Gastroesophageal sphincter (tissue), 4 donors: ENCODE results near the gene FAM168A. TPM values are rescaled to one million over a fixed set of nuclear protein-coding genes. Genes with fewer than 3 reads are reported as not detected.
"Not testable (repeated sequence)": the region's sequence is repeated elsewhere in the genome, so short reads cannot be mapped to it uniquely, and the experiment has no call there.

Experiments
- ATAC-seq: fragments of 150-250 bp; one replicate; pipeline ENCODE4 v1.9.1; 2016; ENCODE audit warnings: mild to moderate bottlenecking, moderate library complexity
- H3K27ac ChIP-seq, 4 donors: fragments of 200-600 bp; sonication (generic) in 3 of 4; 1 replicate in 3 of 4; 2 replicates in 1 of 4; pipeline ENCODE4 v1.5.1; 2016 to 2019
- H3K27me3 ChIP-seq: fragments of 200-600 bp; sonication (generic); one replicate; pipeline ENCODE4 v1.5.1; 2019
- H3K36me3 ChIP-seq, 2 donors: fragments of 200-600 bp; sonication (generic); one replicate each; pipeline ENCODE4 v1.5.1; 2019; ENCODE audit warnings: control low read depth in 1 of 2
- H3K4me1 ChIP-seq, 3 donors: fragments of 200-600 bp; sonication (generic); 1 replicate in 2 of 3; 2 replicates in 1 of 3; pipeline ENCODE4 v1.5.1; 2016 to 2019; ENCODE audit warnings: control low read depth in 2 of 3
- H3K4me3 ChIP-seq, 2 donors: fragments of 200-600 bp; sonication (generic); one replicate each; pipeline ENCODE4 v1.5.1; 2019; ENCODE audit warnings: mild to moderate bottlenecking in 1 of 2, moderate library complexity in 1 of 2
- H3K9me3 ChIP-seq, 3 donors: fragments of 200-600 bp; sonication (generic); one replicate each; pipeline ENCODE4 v1.5.1; 2017 to 2019; ENCODE audit warnings: control low read depth in 2 of 3
- EP300 ChIP-seq: sonication (generic); formaldehyde crosslinking; IDR thresholded peaks from one replicate; pipeline ENCODE4 v1.6.1; 2017; ENCODE audit warnings: antibody characterized with exemption, mild to moderate bottlenecking
- POLR2A ChIP-seq, 2 donors: fragments of 450-650 bp; IDR thresholded peaks; one replicate each; pipeline ENCODE4 v1.6.1; 2017; ENCODE audit warnings: antibody characterized with exemption in 2 of 2, mild to moderate bottlenecking in 2 of 2, moderate library complexity in 1 of 2
- POLR2AphosphoS5 ChIP-seq: sonication (generic); formaldehyde crosslinking; IDR thresholded peaks from one replicate; pipeline ENCODE4 v1.6.1; 2017; ENCODE audit warnings: antibody characterized with exemption
- WGBS, 2 donors: methylation state at CpG; one replicate each; pipeline ENCODE4 v1.1.5; 2018; ENCODE audit warnings: low coverage in 1 of 2; 5-methylcytosine and 5-hydroxymethylcytosine counted together
- total RNA-seq, 4 donors: library from RNA; depleted of rRNA; stranded (reverse); fragments of >200 nt; gene quantifications; one replicate each; pipeline ENCODE4 v1.1.0, GENCODE V29; 2016
- TF ChIP-seq, protein P1 (sequence below), 4 experiments: fragments of 200-600 bp in 2 of 4; fragments of 450-650 bp in 2 of 4; sonication (generic) in 1 of 4; IDR thresholded peaks; one replicate each; pipeline ENCODE4 v1.5.1; 2017 to 2019; ENCODE audit warnings: antibody characterized with exemption in 4 of 4, mild to moderate bottlenecking in 2 of 4, moderate library complexity in 2 of 4

The FAM168A gene
- total RNA-seq, 4 donors from 2014 or later, result 27.5 to 51.8 (median 42.0) TPM

- Histone ChIP-seq H3K4me3 (no peak overlapping the region), H3K27me3 (no peaks in the 10 kb centered on the region), H3K27ac (no peak overlapping the region), H3K4me1 (peaks cover 0 to 9% (median 0%) of the 10 kb centered on the region in 3 donors), H3K36me3 (no peaks in the 10 kb centered on the region), H3K9me3 (no peaks in the 10 kb centered on the region)
- no peak for ATAC-seq
- no peak for TF ChIP-seq POLR2A (IDR thresholded peaks at IDR 0.05)
- no peak for TF ChIP-seq POLR2AphosphoS5
- no peak for TF ChIP-seq EP300
- TF ChIP-seq, protein P1, sequence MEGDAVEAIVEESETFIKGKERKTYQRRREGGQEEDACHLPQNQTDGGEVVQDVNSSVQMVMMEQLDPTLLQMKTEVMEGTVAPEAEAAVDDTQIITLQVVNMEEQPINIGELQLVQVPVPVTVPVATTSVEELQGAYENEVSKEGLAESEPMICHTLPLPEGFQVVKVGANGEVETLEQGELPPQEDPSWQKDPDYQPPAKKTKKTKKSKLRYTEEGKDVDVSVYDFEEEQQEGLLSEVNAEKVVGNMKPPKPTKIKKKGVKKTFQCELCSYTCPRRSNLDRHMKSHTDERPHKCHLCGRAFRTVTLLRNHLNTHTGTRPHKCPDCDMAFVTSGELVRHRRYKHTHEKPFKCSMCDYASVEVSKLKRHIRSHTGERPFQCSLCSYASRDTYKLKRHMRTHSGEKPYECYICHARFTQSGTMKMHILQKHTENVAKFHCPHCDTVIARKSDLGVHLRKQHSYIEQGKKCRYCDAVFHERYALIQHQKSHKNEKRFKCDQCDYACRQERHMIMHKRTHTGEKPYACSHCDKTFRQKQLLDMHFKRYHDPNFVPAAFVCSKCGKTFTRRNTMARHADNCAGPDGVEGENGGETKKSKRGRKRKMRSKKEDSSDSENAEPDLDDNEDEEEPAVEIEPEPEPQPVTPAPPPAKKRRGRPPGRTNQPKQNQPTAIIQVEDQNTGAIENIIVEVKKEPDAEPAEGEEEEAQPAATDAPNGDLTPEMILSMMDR (IDR thresholded peaks at IDR 0.05), result no peak
- 88 to 96% methylated on average over 2 of the region's 2 CpGs for WGBS, 2 donors
Observed at GRCh38 chr11:73446766-73447165, 151.1 kb downstream of the FAM168A start.

DNA sequence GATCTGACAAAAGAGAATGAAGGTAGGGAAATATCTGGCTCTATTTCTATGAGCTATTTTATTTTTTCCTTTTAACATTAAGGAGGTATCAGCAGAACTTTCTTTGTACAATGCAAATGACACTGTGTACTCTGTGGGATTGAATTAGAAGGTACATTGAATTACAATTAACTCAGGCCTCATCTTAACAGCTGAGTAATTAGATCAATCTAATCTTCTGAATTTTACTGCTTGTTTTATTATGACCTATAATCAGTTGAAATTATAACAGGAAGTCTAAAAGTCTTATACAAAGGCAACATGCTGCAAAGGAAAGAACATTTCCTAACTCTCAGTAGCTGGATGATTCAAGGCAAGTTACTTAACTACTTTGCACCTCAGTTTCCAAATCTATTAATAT lies 151.9 kb downstream of the FAM168A start:
- TF ChIP-seq, protein P1 (IDR thresholded peaks at IDR 0.05), result no peak
- no peak for TF ChIP-seq EP300
- TF ChIP-seq POLR2A (IDR thresholded peaks at IDR 0.05), result no peak
- no peak for TF ChIP-seq POLR2AphosphoS5
- Histone ChIP-seq H3K9me3 (no peaks in the 10 kb centered on the region), H3K36me3 (no peaks in the 10 kb centered on the region), H3K27me3 (no peaks in the 10 kb centered on the region), H3K27ac (no peak overlapping the region), H3K4me3 (no peak overlapping the region), H3K4me1 (peaks cover 0 to 9% (median 0%) of the 10 kb centered on the region in 3 donors)
- no peak for ATAC-seq

- Histone ChIP-seq H3K4me1 (peaks cover 0 to 12% (median 0%) of the 10 kb centered on the region in 3 donors), H3K27me3 (no peaks in the 10 kb centered on the region), H3K4me3 (no peak overlapping the region), H3K27ac (no peak overlapping the region), H3K9me3 (no peaks in the 10 kb centered on the region), H3K36me3 (no peaks in the 10 kb centered on the region)
- TF ChIP-seq POLR2A (IDR thresholded peaks at IDR 0.05) (no peak), POLR2AphosphoS5 (no peak), EP300 (no peak)
- TF ChIP-seq, protein P1 (IDR thresholded peaks at IDR 0.05), result no peak
- WGBS, 2 donors, result 81 to 84% methylated on average over 4 to 5 of the region's 5 CpGs
- ATAC-seq, result no peak
Observed at GRCh38 chr11:73439002-73439843, 158.7 kb downstream of the FAM168A start.

- not testable (repeated sequence) for H3K9me3 ChIP-seq, H3K4me3 ChIP-seq, H3K27ac ChIP-seq, ATAC-seq, H3K27me3 ChIP-seq, H3K36me3 ChIP-seq
- WGBS, 2 donors, result 100% methylated on average over 4 of the region's 4 CpGs; no CpG with 5 or more reads in 1 of the 2 donors
- H3K4me1 ChIP-seq, result peaks cover 0 to 12% (median 0%) of the 10 kb centered on the region in 3 donors
Observed at GRCh38 chr11:73436859-73437258, 161.1 kb downstream of the FAM168A start.

- Histone ChIP-seq H3K9me3 (no peaks in the 10 kb centered on the region), H3K27me3 (no peaks in the 10 kb centered on the region), H3K27ac (no peak overlapping the region), H3K36me3 (peaks cover 0 to 8% of the 10 kb centered on the region in 2 donors), H3K4me1 (peaks cover 0 to 15% (median 0%) of the 10 kb centered on the region in 3 donors), H3K4me3 (no peak overlapping the region)
- no peak for ATAC-seq
- WGBS, 2 donors, result 83 to 100% methylated on average over 3 to 5 of the region's 5 CpGs
- TF ChIP-seq, protein P1 (IDR thresholded peaks at IDR 0.05), result no peak
- TF ChIP-seq EP300 (no peak), POLR2AphosphoS5 (no peak), POLR2A (IDR thresholded peaks at IDR 0.05) (no peak)
Observed at GRCh38 chr11:73431396-73431795, 166.5 kb downstream of the FAM168A start.
